ENCODE data around the gene RPS5. TPM values are rescaled to one million over a fixed set of nuclear protein-coding genes. Genes with fewer than 3 reads are reported as not detected.

The RPS5 gene
- total RNA-seq, 1 donor from 2014 or later: 1,938 TPM

GRCh38 chr19:58354478-58355030, 32.5 kb upstream of the RPS5 start:
- Histone ChIP-seq H3K9ac (no peak overlapping the region), H3K27me3 (no peaks in the 10 kb centered on the region), H3K9me3 (ENCODE audit: low read depth) (no peaks in the 10 kb centered on the region), H3K79me2 (ENCODE audit: low read depth) (no peaks in the 10 kb centered on the region), H3K4me3 (no peak overlapping the region), H3K4me2 (no peak overlapping the region), H3K4me1 (no peaks in the 10 kb centered on the region), H3K36me3 (no peaks in the 10 kb centered on the region), H4K20me1 (ENCODE audit: low read depth) (no peaks in the 10 kb centered on the region), H3K27ac (no peak overlapping the region), H2AFZ (replicated peaks) (no peak overlapping the region), H3F3A (ENCODE audit: low read depth) (no peaks in the 10 kb centered on the region)
- no peak for DNase-seq (ENCODE audit: low spot score)
- Mint-ChIP-seq H3K27me3 (ENCODE audit: insufficient read depth, low read depth) (peaks cover 15% of the 10 kb centered on the region), H3K9me3 (no peaks in the 10 kb centered on the region), H3K4me1 (peaks cover 2% of the 10 kb centered on the region), H3K4me3 (peak overlapping the region; percentile 59), H3K27ac (no peak overlapping the region), H3K36me3 (peaks cover 4% of the 10 kb centered on the region)
- TF ChIP-seq EZH2 (IDR thresholded peaks at IDR 0.05) (no peak), CTCF (IDR thresholded peaks at IDR 0.05) (no peak), EZH2phosphoT487 (IDR thresholded peaks at IDR 0.05) (no peak)

- Histone ChIP-seq H3K36me3 (no peaks in the 10 kb centered on the region), H3K9ac (no peak overlapping the region), H4K20me1 (ENCODE audit: low read depth) (no peaks in the 10 kb centered on the region), H2AFZ (replicated peaks) (no peak overlapping the region), H3K27me3 (no peaks in the 10 kb centered on the region), H3K4me3 (no peak overlapping the region), H3K79me2 (ENCODE audit: low read depth) (no peaks in the 10 kb centered on the region), H3K9me3 (ENCODE audit: low read depth) (no peaks in the 10 kb centered on the region), H3K27ac (no peak overlapping the region), H3K4me1 (no peaks in the 10 kb centered on the region), H3F3A (ENCODE audit: low read depth) (no peaks in the 10 kb centered on the region), H3K4me2 (no peak overlapping the region)
- DNase-seq (ENCODE audit: low spot score): no peak
- TF ChIP-seq EZH2 (IDR thresholded peaks at IDR 0.05) (no peak), EZH2phosphoT487 (IDR thresholded peaks at IDR 0.05) (no peak), CTCF (IDR thresholded peaks at IDR 0.05) (no peak)
- Mint-ChIP-seq H3K36me3 (peaks cover 2% of the 10 kb centered on the region), H3K4me1 (peaks cover 2% of the 10 kb centered on the region), H3K27ac (no peak overlapping the region), H3K27me3 (ENCODE audit: insufficient read depth, low read depth) (peaks cover 15% of the 10 kb centered on the region), H3K9me3 (no peaks in the 10 kb centered on the region), H3K4me3 (no peak overlapping the region)
Observed at GRCh38 chr19:58355215-58355796, 31.8 kb upstream of the RPS5 start.

- Histone ChIP-seq H3F3A (ENCODE audit: low read depth) (no peaks in the 10 kb centered on the region), H3K4me2 (no peak overlapping the region), H3K9me3 (ENCODE audit: low read depth) (no peaks in the 10 kb centered on the region), H3K36me3 (no peaks in the 10 kb centered on the region), H3K9ac (no peak overlapping the region), H3K4me1 (no peaks in the 10 kb centered on the region), H3K27ac (no peak overlapping the region), H2AFZ (replicated peaks) (no peak overlapping the region), H4K20me1 (ENCODE audit: low read depth) (no peaks in the 10 kb centered on the region), H3K4me3 (no peak overlapping the region), H3K79me2 (ENCODE audit: low read depth) (peaks cover 4% of the 10 kb centered on the region), H3K27me3 (no peaks in the 10 kb centered on the region)
- Mint-ChIP-seq H3K36me3 (peaks cover 2% of the 10 kb centered on the region), H3K27me3 (ENCODE audit: insufficient read depth, low read depth) (peaks cover 13% of the 10 kb centered on the region), H3K4me3 (no peak overlapping the region), H3K27ac (no peak overlapping the region), H3K4me1 (peaks cover 4% of the 10 kb centered on the region), H3K9me3 (no peaks in the 10 kb centered on the region)
- TF ChIP-seq CTCF (IDR thresholded peaks at IDR 0.05) (no peak), EZH2 (IDR thresholded peaks at IDR 0.05) (no peak), EZH2phosphoT487 (IDR thresholded peaks at IDR 0.05) (no peak)
- DNase-seq (ENCODE audit: low spot score): no peak
Observed at GRCh38 chr19:58355908-58356765, 30.9 kb upstream of the RPS5 start.
